Endothelial cell of umbilical vein (primary cell): ENCODE measurements around the gene ENTPD1.

ENCODE experiments used
- EZH2 ChIP-seq: IDR thresholded peaks from 2 replicates; pipeline ENCODE4 v1.6.1; 2012; ENCODE audit warnings: borderline replicate concordance, low read depth, mild to moderate bottlenecking, moderate library complexity, low read length, inconsistent platforms; ENCODE audit not compliant: severe bottlenecking
- FOS ChIP-seq: IDR thresholded peaks from 2 replicates; pipeline ENCODE4 v1.6.1; 2011; ENCODE audit warnings: mild to moderate bottlenecking, low read length, moderate library complexity, borderline replicate concordance; ENCODE audit not compliant: insufficient read depth
- JUN ChIP-seq: IDR thresholded peaks from 2 replicates; pipeline ENCODE4 v1.6.1; 2011; ENCODE audit warnings: borderline replicate concordance, low read depth; ENCODE audit not compliant: insufficient read length, insufficient read depth
- MYC ChIP-seq: IDR thresholded peaks from one replicate; pipeline ENCODE4 v1.6.1; 2011; ENCODE audit warnings: mild to moderate bottlenecking, low read depth, low read length
- POLR2A ChIP-seq: IDR thresholded peaks from 2 replicates; pipeline ENCODE4 v1.6.1; 2012; ENCODE audit warnings: low read depth, mild to moderate bottlenecking, control low read depth, low read length
- POLR2AphosphoS5 ChIP-seq: IDR thresholded peaks from 2 replicates; pipeline ENCODE4 v1.6.1; 2012; ENCODE audit warnings: low read depth, mild to moderate bottlenecking, control low read depth, low read length, moderate library complexity; ENCODE audit not compliant: insufficient read depth
- TF ChIP-seq, protein P1 (sequence below), 2 donors: IDR thresholded peaks; 1 replicate in 1 of 2; 2 replicates in 1 of 2; pipeline ENCODE4 v1.5.1; 2011; ENCODE audit warnings: low read length in 2 of 2, mild to moderate bottlenecking in 2 of 2, moderate library complexity in 2 of 2, control low read depth in 1 of 2, inconsistent platforms in 1 of 2, low read depth in 1 of 2; ENCODE audit not compliant: insufficient read depth in 1 of 2; ENCODE audit errors: extremely low read depth in 1 of 2

GRCh38 chr10:95877881-95878280, 121.9 kb downstream of the ENTPD1 start:
- TF ChIP-seq, protein P1, sequence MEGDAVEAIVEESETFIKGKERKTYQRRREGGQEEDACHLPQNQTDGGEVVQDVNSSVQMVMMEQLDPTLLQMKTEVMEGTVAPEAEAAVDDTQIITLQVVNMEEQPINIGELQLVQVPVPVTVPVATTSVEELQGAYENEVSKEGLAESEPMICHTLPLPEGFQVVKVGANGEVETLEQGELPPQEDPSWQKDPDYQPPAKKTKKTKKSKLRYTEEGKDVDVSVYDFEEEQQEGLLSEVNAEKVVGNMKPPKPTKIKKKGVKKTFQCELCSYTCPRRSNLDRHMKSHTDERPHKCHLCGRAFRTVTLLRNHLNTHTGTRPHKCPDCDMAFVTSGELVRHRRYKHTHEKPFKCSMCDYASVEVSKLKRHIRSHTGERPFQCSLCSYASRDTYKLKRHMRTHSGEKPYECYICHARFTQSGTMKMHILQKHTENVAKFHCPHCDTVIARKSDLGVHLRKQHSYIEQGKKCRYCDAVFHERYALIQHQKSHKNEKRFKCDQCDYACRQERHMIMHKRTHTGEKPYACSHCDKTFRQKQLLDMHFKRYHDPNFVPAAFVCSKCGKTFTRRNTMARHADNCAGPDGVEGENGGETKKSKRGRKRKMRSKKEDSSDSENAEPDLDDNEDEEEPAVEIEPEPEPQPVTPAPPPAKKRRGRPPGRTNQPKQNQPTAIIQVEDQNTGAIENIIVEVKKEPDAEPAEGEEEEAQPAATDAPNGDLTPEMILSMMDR (IDR thresholded peaks at IDR 0.05; ENCODE audit: extremely low read depth in 1 of 2, insufficient read depth in 1 of 2, low read depth in 1 of 2, low read length in 2 of 2): no peak
- TF ChIP-seq EZH2 (no peak), POLR2A (no peak), MYC (no peak), JUN (no peak), POLR2AphosphoS5 (no peak), FOS (no peak)
